GM23338 (cell line): Measurements from ENCODE around the gene RAMAC. TPM values are rescaled to one million over a fixed set of nuclear protein-coding genes. Genes with fewer than 3 reads are reported as not detected.

Source experiments
- ATAC-seq: fragments of 200-7000 bp; cut with Tn5 transposase; 3 replicates; pipeline ENCODE4 v1.9.1; 2020
- DNase-seq: peaks from one replicate; pipeline ENCODE4 v3.0.0-alpha.2; 2015; ENCODE audit warnings: low spot score
- H2AFZ ChIP-seq: fragments of 200-600 bp; sonication (generic); 2 replicates; pipeline ENCODE4 v1.8.0; 2016; ENCODE audit warnings: antibody characterized with exemption, mild to moderate bottlenecking, moderate library complexity
- H3F3A ChIP-seq: fragments of 200-600 bp; sonication (generic); replicated peaks from 2 replicates; pipeline ENCODE4 v1.8.0; 2017; ENCODE audit warnings: antibody characterized with exemption, mixed run types, low read depth
- H3K27ac ChIP-seq: fragments of 200-600 bp; sonication (generic); 2 replicates; pipeline ENCODE4 v1.6.1; 2016; ENCODE audit warnings: low read depth
- H3K27me3 ChIP-seq: fragments of 200-600 bp; sonication (generic); 2 replicates; pipeline ENCODE4 v1.8.0; 2016; ENCODE audit warnings: mild to moderate bottlenecking, mixed run types, moderate library complexity; ENCODE audit not compliant: insufficient read depth
- H3K36me3 ChIP-seq: fragments of 200-600 bp; sonication (generic); 2 replicates; pipeline ENCODE4 v1.8.0; 2016; ENCODE audit warnings: mild to moderate bottlenecking; ENCODE audit not compliant: insufficient read depth
- H3K4me1 ChIP-seq: fragments of 200-600 bp; sonication (generic); 2 replicates; pipeline ENCODE4 v1.8.0; 2016; ENCODE audit warnings: mild to moderate bottlenecking, moderate library complexity; ENCODE audit not compliant: insufficient read depth
- H3K4me2 ChIP-seq: fragments of 200-600 bp; sonication (generic); 2 replicates; pipeline ENCODE4 v1.7.1; 2017; ENCODE audit warnings: mixed run types
- H3K4me3 ChIP-seq: fragments of 200-600 bp; sonication (generic); 2 replicates; pipeline ENCODE4 v1.6.1; 2016; ENCODE audit warnings: mixed run types
- H3K79me2 ChIP-seq: fragments of 200-600 bp; sonication (generic); replicated peaks from 2 replicates; pipeline ENCODE4 v1.8.0; 2017; ENCODE audit warnings: mild to moderate bottlenecking; ENCODE audit not compliant: insufficient read depth
- H3K9me2 ChIP-seq: fragments of 200-600 bp; sonication (generic); 2 replicates; pipeline ENCODE4 v1.8.0; 2017; ENCODE audit not compliant: insufficient read depth
- H4K20me1 ChIP-seq: fragments of 200-600 bp; sonication (generic); replicated peaks from 2 replicates; pipeline ENCODE4 v1.8.0; 2017; ENCODE audit warnings: mild to moderate bottlenecking; ENCODE audit not compliant: insufficient read depth
- H3K27ac Mint-ChIP-seq: 2 replicates; pipeline ENCODE4 v1.8.0; 2020; ENCODE audit warnings: inconsistent platforms, mild to moderate bottlenecking, moderate library complexity, mixed read lengths
- H3K27me3 Mint-ChIP-seq: 3 replicates; pipeline ENCODE4 v1.8.0; 2022; ENCODE audit warnings: low read depth, mild to moderate bottlenecking, moderate library complexity, mixed read lengths, inconsistent platforms; ENCODE audit not compliant: insufficient read depth, poor library complexity
- H3K36me3 Mint-ChIP-seq: 3 replicates; pipeline ENCODE4 v1.8.0; 2021; ENCODE audit warnings: low read depth, mild to moderate bottlenecking, inconsistent platforms, moderate library complexity, mixed read lengths
- H3K4me1 Mint-ChIP-seq: 3 replicates; pipeline ENCODE4 v1.8.0; 2020; ENCODE audit warnings: mild to moderate bottlenecking, inconsistent platforms, mixed read lengths
- H3K4me3 Mint-ChIP-seq: 3 replicates; pipeline ENCODE4 v1.8.0; 2021; ENCODE audit warnings: moderate library complexity, mild to moderate bottlenecking, inconsistent platforms, mixed read lengths
- H3K9me3 Mint-ChIP-seq: 3 replicates; pipeline ENCODE4 v1.8.0; 2020; ENCODE audit warnings: moderate library complexity, mild to moderate bottlenecking, inconsistent platforms, mixed read lengths
- CREB1 ChIP-seq: fragments of 250-450 bp; sonication (Bioruptor Pico); IDR thresholded peaks from 2 replicates; pipeline ENCODE4 v1.5.0; 2020; ENCODE audit warnings: low read depth, mild to moderate bottlenecking, moderate library complexity
- ETS1 ChIP-seq: IDR thresholded peaks from 2 replicates; pipeline ENCODE4 v1.6.1; 2016; ENCODE audit warnings: antibody characterized with exemption
- EZH2 ChIP-seq: fragments of 200-600 bp; sonication (generic); IDR thresholded peaks from one replicate; pipeline ENCODE4 v1.8.0; 2017; ENCODE audit warnings: antibody characterized with exemption, mild to moderate bottlenecking, low read depth; ENCODE audit not compliant: unreplicated experiment
- EZH2phosphoT487 ChIP-seq: fragments of 200-600 bp; sonication (generic); IDR thresholded peaks from one replicate; pipeline ENCODE4 v1.8.1; 2018; ENCODE audit warnings: antibody characterized with exemption; ENCODE audit not compliant: unreplicated experiment
- JUNB ChIP-seq: IDR thresholded peaks from one replicate; pipeline ENCODE4 v1.6.1; 2016; ENCODE audit warnings: antibody characterized with exemption; ENCODE audit not compliant: unreplicated experiment
- NANOG ChIP-seq: IDR thresholded peaks from 2 replicates; pipeline ENCODE4 v1.6.1; 2016; ENCODE audit warnings: antibody characterized with exemption, borderline replicate concordance
- POLR2AphosphoS5 ChIP-seq: IDR thresholded peaks from 2 replicates; pipeline ENCODE4 v1.6.1; 2016; ENCODE audit warnings: antibody characterized with exemption, low read depth
- REST ChIP-seq: IDR thresholded peaks from one replicate; pipeline ENCODE4 v1.6.1; 2018; ENCODE audit warnings: antibody characterized with exemption; ENCODE audit not compliant: unreplicated experiment
- STAT1 ChIP-seq: IDR thresholded peaks from one replicate; pipeline ENCODE4 v1.6.1; 2016; ENCODE audit warnings: antibody characterized with exemption; ENCODE audit not compliant: unreplicated experiment
- ZNF114 ChIP-seq: fragments of 250-450 bp; sonication (Bioruptor Pico); IDR thresholded peaks from 2 replicates; pipeline ENCODE4 v1.5.0; 2020; ENCODE audit warnings: mild to moderate bottlenecking, moderate library complexity
- ZNF331 ChIP-seq: fragments of 250-450 bp; sonication (Bioruptor Pico); IDR thresholded peaks from 2 replicates; pipeline ENCODE4 v1.5.0; 2020; ENCODE audit warnings: low read depth, mild to moderate bottlenecking, moderate library complexity
- polyA plus RNA-seq: library from polyadenylated mRNA; unstranded; fragments of >200 nt; fragmentation: Nextera tagmentation; extraction: Ambion mirVana; gene quantifications from 2 replicates; pipeline ENCODE4 v1.2.1, GENCODE V29; 2016
- total RNA-seq: library from RNA; depleted of rRNA; stranded (reverse); fragments of >200 nt; shearing (Covaris generic); gene quantifications from 2 replicates; pipeline ENCODE4 v1.2.3, GENCODE V29; 2014
- TF ChIP-seq, protein P1 (sequence below), 2 experiments: fragments of 200-600 bp in 1 of 2; sonication (generic) in 1 of 2; conservative IDR thresholded peaks; 2 replicates each; pipeline versions ENCODE4 v1.5.1 to v1.6.1; 2016 to 2017; ENCODE audit warnings: antibody characterized with exemption in 2 of 2, low read depth in 2 of 2, mild to moderate bottlenecking in 2 of 2, moderate library complexity in 1 of 2
- TF ChIP-seq, protein P2 (sequence below): fragments of 250-450 bp; sonication (Bioruptor Pico); IDR thresholded peaks from 2 replicates; pipeline ENCODE4 v1.5.0; 2020; ENCODE audit warnings: mild to moderate bottlenecking, moderate library complexity

Gene RAMAC
- total and polyA plus RNA-seq, 2 experiments from 2014 or later, result 27.4 to 58.6 TPM

GRCh38 chr15:83012076-83012426 is 26.0 kb downstream of the RAMAC start:
- peak overlapping the region; percentile 97 for H3K4me3 Mint-ChIP-seq
- H3K27me3 ChIP-seq, result no peaks in the 10 kb centered on the region
- H3K27ac Mint-ChIP-seq, result peak overlapping the region; percentile 48; the same call in 1 of the 2 replicates
- H3K4me1 ChIP-seq, result peaks cover 13% of the 10 kb centered on the region
- peak overlapping the region; percentile 98 for H2AFZ ChIP-seq
- no peak overlapping the region for H3K27ac ChIP-seq
- H3K36me3 ChIP-seq, result peaks cover 16% of the 10 kb centered on the region
- peaks cover 22% of the 10 kb centered on the region for H3K27me3 Mint-ChIP-seq
- ATAC-seq (peak; percentile 16), DNase-seq (peak; percentile 19)
- H3K36me3 Mint-ChIP-seq, result peaks cover 47% of the 10 kb centered on the region
- H3K9me3 Mint-ChIP-seq, result peaks cover 6% of the 10 kb centered on the region
- H3K79me2 ChIP-seq, result peaks cover 17% of the 10 kb centered on the region
- peak overlapping the region; percentile 98 for H3K4me3 ChIP-seq
- no peaks in the 10 kb centered on the region for H4K20me1 ChIP-seq
- H3K4me2 ChIP-seq, result peak overlapping the region; percentile 85
- peaks cover 32% of the 10 kb centered on the region for H3K4me1 Mint-ChIP-seq
- no peaks in the 10 kb centered on the region; the same call in 1 of the 2 replicates for H3F3A ChIP-seq
- TF ChIP-seq ZNF114 (CRISPR knock-in tag), result no peak
- no peak for TF ChIP-seq STAT1
- TF ChIP-seq NANOG, result no peak
- no peak for TF ChIP-seq POLR2AphosphoS5
- TF ChIP-seq, protein P1, sequence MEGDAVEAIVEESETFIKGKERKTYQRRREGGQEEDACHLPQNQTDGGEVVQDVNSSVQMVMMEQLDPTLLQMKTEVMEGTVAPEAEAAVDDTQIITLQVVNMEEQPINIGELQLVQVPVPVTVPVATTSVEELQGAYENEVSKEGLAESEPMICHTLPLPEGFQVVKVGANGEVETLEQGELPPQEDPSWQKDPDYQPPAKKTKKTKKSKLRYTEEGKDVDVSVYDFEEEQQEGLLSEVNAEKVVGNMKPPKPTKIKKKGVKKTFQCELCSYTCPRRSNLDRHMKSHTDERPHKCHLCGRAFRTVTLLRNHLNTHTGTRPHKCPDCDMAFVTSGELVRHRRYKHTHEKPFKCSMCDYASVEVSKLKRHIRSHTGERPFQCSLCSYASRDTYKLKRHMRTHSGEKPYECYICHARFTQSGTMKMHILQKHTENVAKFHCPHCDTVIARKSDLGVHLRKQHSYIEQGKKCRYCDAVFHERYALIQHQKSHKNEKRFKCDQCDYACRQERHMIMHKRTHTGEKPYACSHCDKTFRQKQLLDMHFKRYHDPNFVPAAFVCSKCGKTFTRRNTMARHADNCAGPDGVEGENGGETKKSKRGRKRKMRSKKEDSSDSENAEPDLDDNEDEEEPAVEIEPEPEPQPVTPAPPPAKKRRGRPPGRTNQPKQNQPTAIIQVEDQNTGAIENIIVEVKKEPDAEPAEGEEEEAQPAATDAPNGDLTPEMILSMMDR (conservative IDR thresholded peaks at IDR 0.05; ENCODE audit: low read depth in 2 of 2), result no peak
- TF ChIP-seq, protein P2, sequence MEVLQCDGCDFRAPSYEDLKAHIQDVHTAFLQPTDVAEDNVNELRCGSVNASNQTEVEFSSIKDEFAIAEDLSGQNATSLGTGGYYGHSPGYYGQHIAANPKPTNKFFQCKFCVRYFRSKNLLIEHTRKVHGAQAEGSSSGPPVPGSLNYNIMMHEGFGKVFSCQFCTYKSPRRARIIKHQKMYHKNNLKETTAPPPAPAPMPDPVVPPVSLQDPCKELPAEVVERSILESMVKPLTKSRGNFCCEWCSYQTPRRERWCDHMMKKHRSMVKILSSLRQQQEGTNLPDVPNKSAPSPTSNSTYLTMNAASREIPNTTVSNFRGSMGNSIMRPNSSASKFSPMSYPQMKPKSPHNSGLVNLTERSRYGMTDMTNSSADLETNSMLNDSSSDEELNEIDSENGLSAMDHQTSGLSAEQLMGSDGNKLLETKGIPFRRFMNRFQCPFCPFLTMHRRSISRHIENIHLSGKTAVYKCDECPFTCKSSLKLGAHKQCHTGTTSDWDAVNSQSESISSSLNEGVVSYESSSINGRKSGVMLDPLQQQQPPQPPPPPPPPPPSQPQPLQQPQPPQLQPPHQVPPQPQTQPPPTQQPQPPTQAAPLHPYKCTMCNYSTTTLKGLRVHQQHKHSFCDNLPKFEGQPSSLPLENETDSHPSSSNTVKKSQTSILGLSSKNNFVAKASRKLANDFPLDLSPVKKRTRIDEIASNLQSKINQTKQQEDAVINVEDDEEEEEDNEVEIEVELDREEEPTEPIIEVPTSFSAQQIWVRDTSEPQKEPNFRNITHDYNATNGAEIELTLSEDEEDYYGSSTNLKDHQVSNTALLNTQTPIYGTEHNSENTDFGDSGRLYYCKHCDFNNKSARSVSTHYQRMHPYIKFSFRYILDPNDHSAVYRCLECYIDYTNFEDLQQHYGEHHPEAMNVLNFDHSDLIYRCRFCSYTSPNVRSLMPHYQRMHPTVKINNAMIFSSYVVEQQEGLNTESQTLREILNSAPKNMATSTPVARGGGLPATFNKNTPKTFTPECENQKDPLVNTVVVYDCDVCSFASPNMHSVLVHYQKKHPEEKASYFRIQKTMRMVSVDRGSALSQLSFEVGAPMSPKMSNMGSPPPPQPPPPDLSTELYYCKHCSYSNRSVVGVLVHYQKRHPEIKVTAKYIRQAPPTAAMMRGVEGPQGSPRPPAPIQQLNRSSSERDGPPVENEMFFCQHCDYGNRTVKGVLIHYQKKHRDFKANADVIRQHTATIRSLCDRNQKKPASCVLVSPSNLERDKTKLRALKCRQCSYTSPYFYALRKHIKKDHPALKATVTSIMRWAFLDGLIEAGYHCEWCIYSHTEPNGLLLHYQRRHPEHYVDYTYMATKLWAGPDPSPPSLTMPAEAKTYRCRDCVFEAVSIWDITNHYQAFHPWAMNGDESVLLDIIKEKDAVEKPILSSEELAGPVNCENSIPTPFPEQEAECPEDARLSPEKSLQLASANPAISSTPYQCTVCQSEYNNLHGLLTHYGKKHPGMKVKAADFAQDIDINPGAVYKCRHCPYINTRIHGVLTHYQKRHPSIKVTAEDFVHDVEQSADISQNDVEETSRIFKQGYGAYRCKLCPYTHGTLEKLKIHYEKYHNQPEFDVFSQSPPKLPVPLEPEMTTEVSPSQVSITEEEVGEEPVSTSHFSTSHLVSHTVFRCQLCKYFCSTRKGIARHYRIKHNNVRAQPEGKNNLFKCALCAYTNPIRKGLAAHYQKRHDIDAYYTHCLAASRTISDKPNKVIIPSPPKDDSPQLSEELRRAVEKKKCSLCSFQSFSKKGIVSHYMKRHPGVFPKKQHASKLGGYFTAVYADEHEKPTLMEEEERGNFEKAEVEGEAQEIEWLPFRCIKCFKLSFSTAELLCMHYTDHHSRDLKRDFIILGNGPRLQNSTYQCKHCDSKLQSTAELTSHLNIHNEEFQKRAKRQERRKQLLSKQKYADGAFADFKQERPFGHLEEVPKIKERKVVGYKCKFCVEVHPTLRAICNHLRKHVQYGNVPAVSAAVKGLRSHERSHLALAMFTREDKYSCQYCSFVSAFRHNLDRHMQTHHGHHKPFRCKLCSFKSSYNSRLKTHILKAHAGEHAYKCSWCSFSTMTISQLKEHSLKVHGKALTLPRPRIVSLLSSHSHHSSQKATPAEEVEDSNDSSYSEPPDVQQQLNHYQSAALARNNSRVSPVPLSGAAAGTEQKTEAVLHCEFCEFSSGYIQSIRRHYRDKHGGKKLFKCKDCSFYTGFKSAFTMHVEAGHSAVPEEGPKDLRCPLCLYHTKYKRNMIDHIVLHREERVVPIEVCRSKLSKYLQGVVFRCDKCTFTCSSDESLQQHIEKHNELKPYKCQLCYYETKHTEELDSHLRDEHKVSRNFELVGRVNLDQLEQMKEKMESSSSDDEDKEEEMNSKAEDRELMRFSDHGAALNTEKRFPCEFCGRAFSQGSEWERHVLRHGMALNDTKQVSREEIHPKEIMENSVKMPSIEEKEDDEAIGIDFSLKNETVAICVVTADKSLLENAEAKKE (CRISPR knock-in tag), result no peak
- no peak for TF ChIP-seq EZH2
- no peak for TF ChIP-seq CREB1 (CRISPR knock-in tag)
- no peak for TF ChIP-seq REST
- TF ChIP-seq JUNB, result no peak
- TF ChIP-seq EZH2phosphoT487, result no peak
- TF ChIP-seq ZNF331, result no peak
- TF ChIP-seq ETS1, result no peak
- H3K9me2 ChIP-seq, result peaks cover 8% of the 10 kb centered on the region; the same call in 1 of the 2 replicates
